ENCODE measurements around the gene IL6ST. TPM values are rescaled to one million over a fixed set of nuclear protein-coding genes. Genes with fewer than 3 reads are reported as not detected.

The IL6ST gene
- total RNA-seq, 1 experiment from 2014 or later, result 39.8 TPM

DNA sequence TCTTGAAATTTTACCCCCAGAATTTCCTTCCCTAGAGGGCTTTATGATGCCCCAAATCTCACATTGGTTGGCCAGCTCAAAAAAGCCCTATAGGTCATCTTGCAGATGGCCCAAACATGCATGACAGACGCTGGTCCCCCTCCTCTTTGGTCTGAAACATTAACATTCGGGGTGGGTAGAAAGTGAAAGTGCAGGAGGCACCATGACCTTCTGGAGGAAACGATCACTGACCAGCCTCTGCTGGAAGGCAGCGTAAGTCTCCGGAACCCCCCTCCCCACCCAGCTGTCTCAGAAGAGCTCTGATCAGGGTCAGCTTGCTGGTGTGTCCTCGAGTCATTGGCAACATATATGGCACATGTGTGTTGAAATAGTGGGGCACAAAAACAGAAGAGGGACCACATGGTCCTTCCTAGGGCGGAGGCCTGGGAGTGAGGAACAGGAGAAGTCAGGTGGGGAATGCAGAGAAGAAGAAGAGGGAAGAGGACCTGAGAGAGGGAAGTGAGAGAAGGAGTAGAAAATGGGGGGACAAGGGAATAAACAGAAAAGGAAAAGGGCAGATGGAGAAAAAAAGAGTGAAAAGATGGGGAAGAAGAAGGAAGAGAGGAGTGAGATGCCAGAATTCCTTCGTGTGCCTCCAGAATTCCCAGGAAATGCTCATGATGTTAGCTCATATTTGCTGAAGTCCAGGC lies 97.4 kb downstream of the IL6ST start:
- BruUV-seq (replicated peaks), result no TSS peak
- no peak overlapping the region for H3K4me3 ChIP-seq (ENCODE audit: low read depth, low read length, poor library complexity, severe bottlenecking)
- POLR2A ChIA-PET (ENCODE audit: low non-redundant PET), result interaction anchor here (0.6 kb wide), 1 partner anchor 79 kb away, joined by 5 read pairs; no protein-coding TSS in a partner anchor
- no peak for DNase-seq (ENCODE audit: low spot score)
- CTCF ChIA-PET, result no interaction called here
- H3K27ac ChIP-seq (ENCODE audit: low read depth, low read length, poor library complexity, severe bottlenecking), result no peak overlapping the region
- TF ChIP-seq, protein P1, sequence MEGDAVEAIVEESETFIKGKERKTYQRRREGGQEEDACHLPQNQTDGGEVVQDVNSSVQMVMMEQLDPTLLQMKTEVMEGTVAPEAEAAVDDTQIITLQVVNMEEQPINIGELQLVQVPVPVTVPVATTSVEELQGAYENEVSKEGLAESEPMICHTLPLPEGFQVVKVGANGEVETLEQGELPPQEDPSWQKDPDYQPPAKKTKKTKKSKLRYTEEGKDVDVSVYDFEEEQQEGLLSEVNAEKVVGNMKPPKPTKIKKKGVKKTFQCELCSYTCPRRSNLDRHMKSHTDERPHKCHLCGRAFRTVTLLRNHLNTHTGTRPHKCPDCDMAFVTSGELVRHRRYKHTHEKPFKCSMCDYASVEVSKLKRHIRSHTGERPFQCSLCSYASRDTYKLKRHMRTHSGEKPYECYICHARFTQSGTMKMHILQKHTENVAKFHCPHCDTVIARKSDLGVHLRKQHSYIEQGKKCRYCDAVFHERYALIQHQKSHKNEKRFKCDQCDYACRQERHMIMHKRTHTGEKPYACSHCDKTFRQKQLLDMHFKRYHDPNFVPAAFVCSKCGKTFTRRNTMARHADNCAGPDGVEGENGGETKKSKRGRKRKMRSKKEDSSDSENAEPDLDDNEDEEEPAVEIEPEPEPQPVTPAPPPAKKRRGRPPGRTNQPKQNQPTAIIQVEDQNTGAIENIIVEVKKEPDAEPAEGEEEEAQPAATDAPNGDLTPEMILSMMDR (conservative IDR thresholded peaks at IDR 0.05; ENCODE audit: low read depth, low read length), result no peak
- TF ChIP-seq EZH2 (IDR thresholded peaks at IDR 0.05; ENCODE audit: borderline replicate concordance, low read depth, low read length, poor library complexity, severe bottlenecking), result no peak
- H3K27me3 ChIP-seq (replicated peaks; ENCODE audit: insufficient read depth, low read depth, low read length, poor library complexity), result no peaks in the 10 kb centered on the region
- H3K9me3 ChIP-seq (ENCODE audit: low read depth, low read length, poor library complexity, severe bottlenecking), result no peaks in the 10 kb centered on the region
- no peaks in the 10 kb centered on the region for H3K36me3 ChIP-seq (ENCODE audit: insufficient read depth, low read length, poor library complexity, severe bottlenecking)
- H3K4me1 ChIP-seq (ENCODE audit: insufficient read depth, low read length, poor library complexity, severe bottlenecking), result no peaks in the 10 kb centered on the region
- intact Hi-C loops (cut with micrococcal nuclease; ENCODE audit: unreplicated experiment), result no loop called here

DNA sequence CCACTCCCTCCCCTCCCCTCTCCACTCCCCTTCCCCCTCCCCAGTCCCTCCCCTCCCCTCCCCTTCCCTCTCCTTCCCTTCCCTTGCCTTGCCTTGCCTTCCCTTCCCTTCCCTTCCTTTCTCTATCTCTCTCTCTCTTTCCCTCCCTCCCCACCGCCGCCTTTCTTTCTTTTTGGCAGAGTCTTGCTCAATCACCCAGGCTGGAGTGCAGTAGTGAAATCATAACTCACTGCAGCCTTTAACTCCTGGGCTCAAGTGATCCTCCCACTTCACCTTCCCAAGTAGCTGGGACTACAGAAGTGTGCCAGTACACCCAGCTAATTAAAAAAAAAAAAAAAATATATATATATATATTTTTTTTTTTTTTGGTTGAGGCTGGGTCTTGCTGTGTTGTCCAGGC lies 98.1 kb downstream of the IL6ST start:
- no TSS peak for BruUV-seq (replicated peaks)
- intact Hi-C loops (cut with micrococcal nuclease; ENCODE audit: unreplicated experiment), result no loop called here
- Histone ChIP-seq H3K36me3 (ENCODE audit: insufficient read depth, low read length, poor library complexity, severe bottlenecking) (no peaks in the 10 kb centered on the region), H3K27me3 (replicated peaks; ENCODE audit: insufficient read depth, low read depth, low read length, poor library complexity) (no peaks in the 10 kb centered on the region), H3K4me1 (ENCODE audit: insufficient read depth, low read length, poor library complexity, severe bottlenecking) (no peaks in the 10 kb centered on the region), H3K27ac (ENCODE audit: low read depth, low read length, poor library complexity, severe bottlenecking) (no peak overlapping the region), H3K9me3 (ENCODE audit: low read depth, low read length, poor library complexity, severe bottlenecking) (no peaks in the 10 kb centered on the region), H3K4me3 (ENCODE audit: low read depth, low read length, poor library complexity, severe bottlenecking) (no peak overlapping the region)
- no peak for DNase-seq (ENCODE audit: low spot score)
- ChIA-PET CTCF (no interaction called here), POLR2A (ENCODE audit: low non-redundant PET) (no interaction called here)
- TF ChIP-seq, protein P1 (conservative IDR thresholded peaks at IDR 0.05; ENCODE audit: low read depth, low read length), result no peak
- no peak for TF ChIP-seq EZH2 (IDR thresholded peaks at IDR 0.05; ENCODE audit: borderline replicate concordance, low read depth, low read length, poor library complexity, severe bottlenecking)

DNA sequence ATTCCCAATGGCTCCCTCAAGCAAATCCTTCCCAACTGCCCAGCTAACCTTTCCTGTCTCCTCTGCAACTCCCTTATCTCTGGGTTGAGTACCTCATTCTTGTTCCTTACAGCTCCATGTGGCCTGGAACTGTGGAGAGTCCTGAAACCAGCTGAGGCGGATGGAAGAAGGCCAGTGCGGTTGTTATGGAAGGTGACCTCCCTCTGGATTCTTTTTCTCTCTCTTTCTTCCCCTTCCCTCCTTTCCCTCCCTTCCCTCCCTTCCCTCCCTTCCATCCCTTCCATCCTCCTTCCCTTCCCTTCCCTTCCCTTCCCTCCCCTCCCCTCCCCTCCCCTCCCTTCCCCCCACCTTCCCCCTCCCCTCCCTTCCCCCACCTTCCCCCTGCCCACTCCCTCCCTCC lies 98.5 kb downstream of the IL6ST start:
- H3K27me3 ChIP-seq (replicated peaks; ENCODE audit: insufficient read depth, low read depth, low read length, poor library complexity), result no peaks in the 10 kb centered on the region
- H3K36me3 ChIP-seq (ENCODE audit: insufficient read depth, low read length, poor library complexity, severe bottlenecking), result no peaks in the 10 kb centered on the region
- CTCF ChIA-PET, result no interaction called here
- DNase-seq (ENCODE audit: low spot score), result no peak
- no TSS peak for BruUV-seq (replicated peaks)
- no peak overlapping the region for H3K27ac ChIP-seq (ENCODE audit: low read depth, low read length, poor library complexity, severe bottlenecking)
- no peaks in the 10 kb centered on the region for H3K9me3 ChIP-seq (ENCODE audit: low read depth, low read length, poor library complexity, severe bottlenecking)
- no peaks in the 10 kb centered on the region for H3K4me1 ChIP-seq (ENCODE audit: insufficient read depth, low read length, poor library complexity, severe bottlenecking)
- POLR2A ChIA-PET (ENCODE audit: low non-redundant PET), result no interaction called here
- intact Hi-C loops (cut with micrococcal nuclease; ENCODE audit: unreplicated experiment), result no loop called here
- no peak for TF ChIP-seq EZH2 (IDR thresholded peaks at IDR 0.05; ENCODE audit: borderline replicate concordance, low read depth, low read length, poor library complexity, severe bottlenecking)
- TF ChIP-seq, protein P1 (conservative IDR thresholded peaks at IDR 0.05; ENCODE audit: low read depth, low read length), result no peak
- no peak overlapping the region for H3K4me3 ChIP-seq (ENCODE audit: low read depth, low read length, poor library complexity, severe bottlenecking)

All from A673 (cell line).